GM10847 (cell line): Measurements from ENCODE around the gene LYSMD4.

ENCODE experiments used
- POLR2A ChIP-seq: IDR thresholded peaks from 2 replicates; pipeline ENCODE4 v1.6.1; 2011; ENCODE audit not compliant: insufficient read length; ENCODE audit errors: extremely low read depth

Gene LYSMD4

GRCh38 chr15:99717161-99718009, 15.9 kb downstream of the LYSMD4 start:
- TF ChIP-seq POLR2A: no peak

DNA sequence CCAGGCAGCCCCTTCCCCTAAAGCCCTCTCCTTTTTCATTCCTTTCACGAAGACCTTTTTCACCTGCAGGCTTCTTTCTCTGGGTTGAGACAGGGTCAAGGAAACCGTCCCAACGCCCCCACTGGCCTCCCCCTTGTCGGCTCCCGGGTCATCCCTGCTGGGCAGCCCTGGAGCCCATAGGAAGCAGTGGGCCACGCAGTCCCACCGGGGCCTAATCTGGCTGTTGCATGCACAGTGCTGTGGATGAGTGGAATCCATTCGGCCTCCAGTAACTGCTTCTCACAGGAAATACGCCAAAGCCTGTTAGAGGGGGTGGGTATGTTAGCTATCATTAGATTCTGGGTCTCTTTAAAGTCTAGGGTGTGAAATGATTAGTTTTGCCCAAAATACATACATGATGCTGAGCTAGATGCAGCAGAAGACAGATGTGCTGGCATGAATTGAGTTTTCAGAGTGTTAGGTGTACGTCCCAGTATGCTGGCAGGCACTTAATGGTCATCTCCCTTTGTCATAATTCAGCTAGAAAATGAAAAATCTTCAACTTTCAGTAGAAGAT, 16.6 kb downstream of the LYSMD4 start:
- no peak for TF ChIP-seq POLR2A

- no peak for TF ChIP-seq POLR2A
These were observed 20.8 kb downstream of the LYSMD4 start for GRCh38 chr15:99712415-99712814.

DNA sequence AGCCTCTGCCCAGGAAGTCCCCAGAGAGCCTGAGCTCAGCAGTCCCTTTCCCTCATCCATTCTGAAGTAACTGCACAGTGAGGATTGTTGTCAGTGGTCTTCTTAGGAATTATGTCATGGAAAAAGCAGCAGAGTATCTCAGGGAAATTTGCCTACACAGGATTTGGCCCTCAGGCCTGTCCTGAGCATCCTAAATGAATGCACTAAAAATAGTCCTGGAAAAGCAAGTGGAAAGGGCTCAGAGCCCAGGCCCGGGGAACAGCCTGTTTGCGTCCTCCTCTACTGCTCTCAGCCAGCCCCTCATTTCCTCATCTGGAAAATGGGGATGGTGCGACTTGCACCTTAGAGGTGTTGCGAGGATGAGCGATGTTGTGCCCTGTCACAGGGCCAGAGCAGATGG, 21.6 kb downstream of the LYSMD4 start:
- TF ChIP-seq POLR2A: no peak

DNA sequence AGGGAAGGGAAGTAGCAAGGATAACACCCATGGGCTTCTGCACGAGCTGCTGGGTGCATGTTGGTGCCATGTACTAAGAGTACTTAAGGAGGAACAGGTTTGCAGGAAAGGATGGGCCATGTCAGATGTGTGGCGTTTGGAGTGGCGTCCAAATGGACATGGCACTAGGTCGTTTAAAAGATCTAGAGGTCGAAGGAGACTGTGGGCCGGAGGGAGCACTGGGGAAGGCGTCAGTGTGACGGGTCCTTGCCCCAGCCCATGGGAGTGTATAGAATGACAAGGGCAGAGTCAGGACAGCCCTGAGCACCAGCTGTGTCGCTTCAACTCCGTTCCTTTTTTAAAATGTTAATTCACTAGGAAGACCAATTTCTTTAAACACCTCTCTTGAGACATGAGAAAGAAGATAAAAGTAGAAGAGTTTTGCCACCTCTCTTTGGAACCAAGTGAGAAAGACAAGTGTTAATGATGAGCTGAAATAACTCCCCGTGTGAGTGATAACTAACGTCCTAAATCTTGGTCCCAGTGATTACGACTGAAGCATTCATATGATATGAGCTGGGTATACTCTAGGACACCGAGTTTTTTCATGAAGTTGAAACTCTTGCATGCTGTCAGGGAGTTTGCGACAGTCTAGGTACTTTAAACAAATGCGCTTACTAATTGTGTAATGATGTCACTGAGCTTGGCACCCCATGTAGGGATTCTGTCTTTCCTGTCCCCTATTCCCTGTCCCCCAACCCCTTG, 23.8 kb downstream of the LYSMD4 start:
- no peak for TF ChIP-seq POLR2A

DNA sequence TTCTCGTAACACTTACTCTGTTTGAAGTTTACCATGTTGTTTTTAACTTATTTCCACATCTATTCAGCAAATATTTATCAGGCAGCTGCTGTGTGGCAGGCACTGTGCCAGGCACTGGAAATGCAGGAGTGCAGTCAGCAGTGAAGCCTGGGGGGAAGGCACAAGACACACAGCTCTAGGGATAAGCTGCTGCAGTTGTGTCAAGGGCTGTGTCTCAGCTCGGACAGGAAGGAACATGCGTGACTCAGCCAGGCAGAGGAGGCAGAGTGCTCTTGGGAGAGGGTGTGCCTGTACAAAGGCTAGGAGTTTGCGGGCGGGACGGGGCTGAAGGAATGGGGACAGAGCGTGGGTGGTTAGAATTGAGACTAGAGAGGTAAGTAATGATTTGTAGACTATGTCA, 24.7 kb downstream of the LYSMD4 start:
- TF ChIP-seq POLR2A: no peak

- TF ChIP-seq POLR2A: no peak
These were observed 25.6 kb downstream of the LYSMD4 start for GRCh38 chr15:99707473-99708270.

DNA sequence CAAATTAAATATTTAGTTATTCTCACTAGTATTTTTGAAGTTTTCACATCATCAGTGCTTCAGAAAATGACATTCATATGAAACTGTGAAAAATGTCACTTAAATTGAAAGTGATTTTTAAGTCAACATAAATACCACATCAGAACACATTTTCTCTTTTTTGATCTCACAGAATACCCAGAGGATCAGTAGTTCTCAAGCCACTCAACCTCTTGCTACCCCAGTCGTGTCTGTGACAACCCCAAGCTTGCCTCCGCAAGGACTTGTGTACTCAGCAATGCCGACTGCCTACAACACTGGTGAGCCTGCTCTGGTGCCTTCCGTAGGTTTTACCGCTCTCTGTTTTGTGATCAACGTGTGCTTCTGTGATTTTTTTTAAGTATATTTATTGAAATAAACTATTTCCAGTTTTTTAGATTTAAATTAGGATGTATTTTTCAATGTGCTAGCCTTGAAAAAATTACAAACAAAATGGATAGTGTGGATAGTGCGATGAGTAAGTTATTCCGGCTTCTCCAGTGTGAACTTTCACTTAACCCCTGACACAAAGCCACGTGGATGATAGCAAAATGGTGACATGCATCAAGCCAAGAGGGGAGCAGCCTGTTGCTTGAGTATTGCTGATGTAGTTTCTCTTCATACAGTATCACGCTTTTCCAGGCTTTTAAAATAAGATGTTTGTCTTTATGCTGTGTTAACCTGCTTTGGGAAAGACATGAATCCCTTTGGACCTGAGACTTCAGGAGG, 26.5 kb downstream of the LYSMD4 start:
- no peak for TF ChIP-seq POLR2A

DNA sequence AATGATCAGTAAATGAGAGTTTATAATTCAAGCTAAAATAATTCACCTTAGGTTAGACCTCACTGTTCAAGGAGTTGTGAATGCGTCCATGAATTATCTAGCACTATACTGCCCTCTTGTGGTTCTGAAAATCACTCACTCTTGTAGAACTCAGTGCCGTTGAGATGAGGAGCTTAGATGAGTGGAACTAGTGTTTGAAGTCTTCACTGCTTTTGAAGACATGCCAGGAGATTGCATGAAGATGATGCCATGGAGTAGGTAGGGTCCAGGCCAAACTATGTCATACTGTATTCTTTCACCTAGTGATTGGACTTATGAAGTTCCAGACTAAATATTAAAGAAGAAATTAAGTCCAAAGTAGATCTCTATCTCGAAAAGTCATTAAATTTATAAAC, 28.8 kb downstream of the LYSMD4 start:
- TF ChIP-seq POLR2A: no peak

- no peak for TF ChIP-seq POLR2A
These were observed 29.4 kb downstream of the LYSMD4 start for GRCh38 chr15:99703603-99704443.

- TF ChIP-seq POLR2A: no peak
These were observed 30.2 kb downstream of the LYSMD4 start for GRCh38 chr15:99702895-99703602.

DNA sequence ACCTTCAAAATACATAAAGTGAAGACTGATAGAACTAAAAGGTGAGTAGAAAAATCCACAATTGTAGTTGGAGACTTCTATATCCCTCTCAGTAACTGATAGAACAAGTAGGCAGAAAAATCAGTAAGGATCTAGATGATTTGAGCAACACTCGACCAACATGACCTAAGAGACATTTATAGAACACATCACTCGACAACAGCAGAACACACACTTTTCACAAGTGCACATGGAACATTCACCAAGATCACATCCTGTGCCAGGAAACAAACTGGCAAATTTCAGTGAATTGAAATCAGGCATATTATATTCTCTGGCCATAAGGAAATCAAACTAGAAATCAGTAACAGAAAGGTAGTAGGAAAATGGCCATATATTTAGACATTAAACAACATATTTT, 37.1 kb downstream of the LYSMD4 start:
- no peak for TF ChIP-seq POLR2A

- TF ChIP-seq POLR2A: no peak
These were observed 40.4 kb downstream of the LYSMD4 start for GRCh38 chr15:99692825-99693224.
